ENCODE data around the gene RNF2.
A peak's percentile ranks its signal among the peaks of the same experiment; 100 is the strongest.
"Not testable (repeated sequence)": the region's sequence is repeated elsewhere in the genome, so short reads cannot be mapped to it uniquely, and the experiment has no call there.

The RNF2 gene

DNA sequence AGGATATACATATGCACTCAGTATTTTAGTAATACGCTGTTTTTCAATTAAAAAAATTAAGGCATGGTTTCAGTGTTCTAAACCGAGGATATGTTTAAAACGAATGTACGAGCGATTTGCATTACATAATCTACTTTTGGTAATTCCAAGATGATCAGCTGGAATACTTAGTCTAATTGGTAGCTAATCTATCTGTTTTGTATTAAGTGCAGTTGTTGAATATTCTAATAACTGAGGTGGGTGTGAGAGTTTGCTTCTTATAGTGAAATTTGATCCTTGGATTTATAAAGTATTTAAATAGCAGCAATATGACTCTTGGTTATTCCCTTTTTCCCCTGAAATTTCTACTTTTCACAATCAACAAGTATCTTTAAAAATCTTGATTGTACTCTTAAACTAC lies 1.3 kb downstream of the RNF2 start:
- Histone ChIP-seq H3K27ac (peak overlapping the region in 3 of 21 experiments; percentile 78 to 91 (median 85)), H3K4me3 (peak overlapping the region; percentile 67 to 96 (median 89))

DNA sequence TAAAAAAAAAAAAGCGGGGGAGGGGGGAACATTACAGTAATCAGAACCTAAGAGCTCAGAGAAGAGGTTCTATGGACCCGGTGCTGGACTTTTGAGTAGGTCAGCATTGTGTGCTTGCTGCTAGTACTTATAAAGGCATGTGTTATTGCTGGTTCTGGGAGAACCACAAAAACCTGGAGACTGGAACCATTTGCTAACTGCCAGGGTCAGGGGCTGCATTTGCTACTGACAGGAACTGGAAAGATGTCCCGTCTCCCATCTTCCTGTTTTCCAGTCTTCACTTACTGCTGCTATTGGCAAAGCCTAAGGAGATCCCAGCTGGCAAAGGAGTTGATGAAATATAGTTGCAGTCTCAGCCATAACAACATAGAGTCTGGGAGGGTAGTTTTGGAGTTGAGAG lies 4.3 kb downstream of the RNF2 start:
- H3K27ac ChIP-seq = no peak overlapping the region
- no peak overlapping the region for H3K4me3 ChIP-seq

DNA sequence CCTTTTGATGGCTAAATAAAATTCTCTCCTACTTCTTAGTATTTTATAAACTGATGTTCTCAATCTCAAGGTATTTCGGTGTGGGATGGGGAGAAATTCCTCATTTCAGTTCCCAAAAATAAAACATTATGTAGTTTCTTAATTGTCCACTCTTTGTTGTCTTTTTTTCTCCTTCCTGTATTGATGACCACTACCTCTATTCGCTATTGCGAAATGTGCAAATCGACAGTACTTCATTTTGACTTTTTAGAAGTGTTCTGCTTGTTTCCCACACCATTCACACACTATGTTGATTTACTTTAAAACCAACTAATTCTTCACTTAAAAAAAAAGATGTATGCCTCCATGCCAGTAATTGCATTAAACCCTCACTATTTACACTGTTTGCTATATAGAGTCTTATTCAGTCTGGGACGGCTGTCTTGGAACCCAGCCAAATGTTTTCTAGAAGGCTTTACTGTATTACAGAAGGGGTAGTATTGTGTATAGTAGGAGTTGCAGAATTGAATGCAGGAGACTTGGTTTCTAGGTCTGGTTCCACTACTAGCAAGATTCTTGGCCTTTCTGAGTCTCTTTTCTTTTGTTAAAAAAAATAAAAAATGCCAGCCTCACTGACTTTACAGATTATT lies 5.6 kb downstream of the RNF2 start:
- Histone ChIP-seq H3K27ac (no peak overlapping the region), H3K4me3 (no peak overlapping the region)

DNA sequence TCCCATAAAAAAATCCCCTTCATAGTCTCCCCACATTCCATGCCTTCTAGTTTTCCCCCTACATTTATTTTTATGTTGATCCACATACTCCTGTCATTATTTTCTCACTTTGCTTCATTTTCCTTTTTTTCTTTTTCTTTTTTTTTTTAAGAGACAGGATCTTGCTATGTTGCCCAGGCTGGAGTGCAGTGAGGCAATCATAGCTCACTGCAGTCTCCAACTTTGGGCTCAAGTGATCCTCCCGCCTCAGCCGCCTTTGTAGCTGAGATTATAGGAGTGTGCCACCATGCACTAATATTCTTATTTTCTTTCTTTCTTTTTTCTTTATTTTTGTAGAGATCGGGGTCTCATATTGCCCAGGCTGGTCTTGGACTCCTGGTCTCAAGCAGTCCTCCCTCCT lies 7.8 kb downstream of the RNF2 start:
- no peak overlapping the region for H3K4me3 ChIP-seq
- H3K27ac ChIP-seq = no peak overlapping the region

DNA sequence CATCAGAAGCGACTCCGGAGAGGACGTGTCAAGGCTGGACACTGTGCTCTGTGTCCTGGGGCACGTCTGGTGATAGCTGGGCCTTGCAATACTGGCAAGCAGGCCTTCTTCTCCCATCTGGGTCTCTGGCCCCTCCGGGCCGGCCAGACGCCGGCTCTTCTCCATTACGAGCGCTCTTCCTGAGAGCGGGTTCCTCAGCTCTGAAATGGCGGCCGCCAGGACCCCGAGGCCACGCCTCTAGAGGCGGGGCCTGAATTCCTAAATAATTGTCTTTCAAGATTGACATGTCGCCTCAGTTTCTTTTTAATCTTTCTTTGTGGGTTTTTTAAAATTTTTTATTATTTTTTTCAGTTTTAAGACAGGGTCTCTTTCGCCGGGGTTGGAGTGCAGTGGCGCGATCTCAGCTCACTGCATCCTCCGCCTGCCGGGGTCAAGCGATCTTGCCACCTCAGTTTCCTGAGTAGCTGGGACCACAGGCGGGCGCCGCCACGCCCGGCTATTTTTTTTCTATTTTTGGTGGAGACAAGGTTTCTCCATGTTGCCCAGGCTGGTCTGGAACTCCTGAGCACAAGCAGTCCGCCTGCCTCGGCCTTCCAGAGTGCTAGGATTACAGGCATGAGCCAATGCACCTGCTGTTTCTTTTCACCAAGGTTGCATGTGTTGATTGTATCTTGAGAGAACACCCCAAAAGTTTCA lies 9.2 kb downstream of the RNF2 start:
- Histone ChIP-seq H3K27ac (no peak overlapping the region), H3K4me3 (no peak overlapping the region)

DNA sequence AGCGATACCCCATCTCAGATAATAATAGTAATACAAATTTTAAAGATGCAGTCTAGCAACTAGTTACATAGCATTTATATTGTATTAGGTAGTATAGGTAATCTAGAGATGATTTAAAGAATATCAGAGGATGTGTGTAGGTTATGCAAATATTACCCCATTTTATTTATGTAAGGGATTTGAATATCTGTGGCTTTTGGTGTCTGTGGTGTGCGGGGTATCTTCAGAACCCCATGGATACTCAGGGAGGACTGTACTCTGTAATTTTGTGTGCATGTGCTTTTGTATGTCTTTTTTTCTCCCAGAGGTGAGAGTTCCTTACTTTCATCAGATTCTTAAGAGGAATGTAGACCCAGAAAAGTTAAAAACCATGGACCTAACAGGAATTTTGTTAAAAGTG lies 12.8 kb downstream of the RNF2 start:
- Histone ChIP-seq H3K4me3 (no peak overlapping the region), H3K27ac (peak overlapping the region in 1 of 21 experiments; percentile 44)

DNA sequence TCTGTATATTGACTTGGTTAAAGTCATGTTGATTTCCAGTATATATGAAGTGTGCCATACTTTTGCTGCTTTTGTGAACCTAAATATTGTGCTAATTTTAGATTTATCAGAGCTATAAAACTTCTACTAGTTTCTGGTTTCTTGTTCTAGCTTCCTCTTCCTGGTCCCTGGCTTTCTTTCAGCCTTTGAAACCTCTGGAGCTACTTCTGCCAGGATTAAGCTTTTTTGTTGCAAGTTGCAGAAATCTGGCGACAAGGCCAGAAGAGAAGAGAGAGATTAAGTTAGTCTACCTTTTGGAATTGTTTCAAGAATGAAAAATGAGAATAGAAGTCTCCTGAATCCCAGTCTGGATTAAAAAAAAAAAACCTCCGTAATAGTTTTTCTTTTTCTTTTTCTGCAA lies 13.5 kb downstream of the RNF2 start:
- H3K27ac ChIP-seq = peak overlapping the region in 1 of 21 experiments; percentile 44
- no peak overlapping the region for H3K4me3 ChIP-seq

DNA sequence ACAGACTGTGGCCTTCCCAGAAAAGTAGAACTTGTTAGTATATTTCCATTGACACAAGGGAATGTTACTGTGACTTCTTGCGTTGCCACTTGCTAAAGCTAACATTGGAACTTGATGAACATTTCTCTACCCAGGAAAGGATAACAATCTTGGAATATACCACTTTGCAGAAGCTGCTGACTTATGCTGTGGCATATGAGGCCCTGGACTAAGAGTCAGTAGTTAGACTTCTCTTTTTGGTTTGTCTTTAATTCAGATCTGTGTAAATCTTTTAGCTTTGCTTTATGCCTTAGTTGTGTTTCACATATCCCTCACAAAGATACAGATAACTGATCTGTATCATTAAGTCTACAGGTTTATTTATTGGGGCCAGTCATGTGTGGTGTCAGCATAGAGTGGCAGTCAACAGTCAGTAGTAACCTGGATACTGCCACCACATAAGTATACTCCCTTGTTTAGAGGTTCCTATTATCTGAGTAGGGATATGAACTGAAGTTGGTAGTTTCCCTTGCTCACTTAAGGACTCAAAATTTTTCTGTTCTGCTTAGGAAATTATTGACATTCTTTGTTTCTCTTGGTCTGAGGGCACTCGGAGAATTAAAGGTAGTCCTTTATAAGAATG lies 14.7 kb downstream of the RNF2 start:
- Histone ChIP-seq H3K4me3 (no peak overlapping the region), H3K27ac (no peak overlapping the region)

DNA sequence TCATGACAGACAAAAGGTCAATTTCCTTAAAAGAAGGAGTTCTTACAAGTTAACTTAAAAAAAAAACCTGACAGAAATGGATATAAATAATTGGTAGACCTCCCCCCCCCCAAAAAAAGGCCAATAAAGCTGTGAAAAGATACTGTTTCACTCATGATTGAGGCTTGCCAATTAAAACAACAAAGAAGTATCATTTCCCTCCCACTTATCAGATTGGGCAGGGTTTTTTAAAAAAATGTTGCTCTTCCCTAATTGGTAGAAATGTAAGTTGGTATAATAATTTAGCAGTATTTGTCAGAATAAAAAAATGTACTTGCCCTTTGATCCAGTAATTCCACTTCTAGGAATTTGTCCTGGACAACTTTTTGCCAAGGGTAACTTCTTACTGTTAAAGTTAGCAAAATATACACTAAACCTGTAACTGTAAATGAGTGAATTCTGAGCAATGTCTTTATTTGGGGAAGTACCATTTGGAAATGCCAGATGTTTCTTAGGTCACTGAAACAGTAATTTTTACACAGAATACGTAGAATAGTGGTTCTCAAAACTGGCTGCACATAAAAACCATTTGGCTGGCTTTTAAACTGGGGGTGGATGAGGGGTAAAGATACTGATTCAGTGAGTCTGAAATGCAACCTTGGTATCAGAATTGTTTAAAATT lies 17.5 kb downstream of the RNF2 start:
- Histone ChIP-seq H3K4me3 (no peak overlapping the region), H3K27ac (no peak overlapping the region)

DNA sequence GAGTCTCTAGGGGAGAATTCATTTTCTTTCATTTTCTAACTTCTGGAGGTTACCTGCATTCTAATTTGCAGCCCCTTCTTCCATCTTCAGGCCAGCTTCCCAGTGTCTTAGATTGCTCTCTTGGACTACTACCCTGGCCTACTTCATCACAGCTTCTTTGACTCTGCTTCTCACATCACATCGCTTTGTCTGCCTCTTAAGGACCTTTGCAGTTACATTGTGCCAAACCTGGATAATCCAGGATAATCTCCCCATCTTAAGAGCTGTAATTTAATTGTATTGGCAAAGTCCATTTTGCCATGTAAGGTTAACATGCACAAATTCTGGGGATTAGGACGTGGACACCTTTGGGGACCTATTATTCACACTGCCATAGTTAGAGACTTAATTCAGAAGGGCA lies 18.4 kb downstream of the RNF2 start:
- H3K27ac ChIP-seq = no peak overlapping the region
- no peak overlapping the region for H3K4me3 ChIP-seq

DNA sequence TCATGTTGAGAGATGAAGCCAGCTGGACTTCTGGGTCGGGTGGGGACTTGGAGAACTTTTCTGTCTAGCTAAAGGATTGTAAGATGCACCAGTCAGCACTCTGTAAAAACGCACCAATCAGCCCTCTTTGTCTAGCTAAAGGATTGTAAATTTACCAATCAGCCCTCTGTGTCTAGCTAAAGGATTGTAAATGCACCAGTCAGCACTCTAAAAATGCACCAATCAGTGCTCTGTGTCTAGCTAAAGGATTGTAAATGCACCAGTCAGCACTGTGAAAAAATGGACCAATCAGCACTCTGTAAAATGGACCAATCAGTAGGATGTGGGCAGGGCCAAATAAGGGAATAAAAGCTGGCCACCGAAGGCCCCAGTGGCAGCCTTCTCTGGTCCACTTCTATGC lies 19.6 kb downstream of the RNF2 start:
- H3K4me3 ChIP-seq, H3K27ac ChIP-seq: not testable (repeated sequence)

DNA sequence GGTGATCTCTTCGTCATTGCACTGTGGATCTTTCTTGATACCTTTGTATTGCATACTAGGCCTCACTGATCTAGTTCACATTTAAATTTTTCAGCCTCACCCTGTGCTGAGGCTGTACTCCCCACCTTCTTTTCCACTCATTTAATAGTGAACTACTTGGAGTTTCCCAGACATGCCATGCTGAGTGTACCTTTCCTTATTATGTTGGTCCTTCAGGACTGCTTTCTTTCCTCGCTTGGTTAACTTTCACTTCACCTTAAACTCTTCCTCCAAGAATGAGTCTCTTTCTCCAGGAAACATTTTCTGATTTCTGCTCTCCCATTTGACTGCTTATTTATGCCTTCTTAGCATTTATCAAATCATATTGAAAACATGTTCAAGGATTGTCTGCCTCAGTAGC lies 20.8 kb downstream of the RNF2 start:
- no peak overlapping the region for H3K27ac ChIP-seq
- no peak overlapping the region for H3K4me3 ChIP-seq

DNA sequence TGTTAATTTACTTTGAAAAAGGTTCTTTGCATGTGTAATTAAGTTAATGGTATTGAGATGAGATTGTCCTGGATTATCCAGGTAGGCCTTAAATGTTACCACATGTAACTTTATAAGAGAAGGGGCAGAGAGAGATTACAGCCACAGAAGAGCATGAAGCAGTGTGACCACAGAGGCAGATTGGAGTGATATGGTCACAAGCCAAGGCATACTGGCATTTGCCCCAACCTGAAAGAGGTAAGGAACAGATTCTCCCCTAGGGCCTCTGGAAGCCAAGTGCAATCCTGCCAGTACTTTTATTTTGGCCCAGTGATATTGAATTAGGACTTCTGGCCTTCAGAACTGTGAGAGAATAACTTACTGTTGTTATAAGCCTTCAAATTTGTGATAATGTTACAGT lies 23.0 kb downstream of the RNF2 start:
- H3K4me3 ChIP-seq = no peak overlapping the region
- H3K27ac ChIP-seq = no peak overlapping the region

DNA sequence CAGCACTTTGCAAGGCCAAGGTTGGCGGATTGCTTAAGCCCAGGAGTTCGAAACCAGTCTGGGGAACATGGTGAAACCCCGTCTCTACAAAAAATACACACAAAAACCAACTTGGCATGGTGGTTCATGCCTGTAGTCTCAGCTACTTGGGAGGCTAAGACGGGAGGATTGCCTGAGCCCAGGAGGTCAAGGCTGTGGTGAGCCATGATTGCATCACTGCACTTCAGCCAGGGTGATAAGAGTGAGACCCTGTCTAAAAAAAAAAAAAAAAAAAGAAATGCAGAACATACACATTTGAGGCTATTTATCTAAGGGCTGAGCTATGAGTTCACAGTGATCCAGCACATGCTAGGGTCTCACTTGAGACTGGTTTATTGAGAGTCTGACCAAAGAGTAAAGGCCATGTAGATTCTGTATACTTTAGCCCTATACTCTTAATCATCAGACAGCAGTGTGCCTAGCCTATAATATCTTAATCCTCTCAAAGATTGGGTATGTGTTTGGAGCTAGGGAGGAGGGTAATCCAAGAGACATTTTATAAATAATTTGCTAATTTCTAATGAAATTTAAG lies 23.9 kb downstream of the RNF2 start:
- Histone ChIP-seq H3K4me3 (no peak overlapping the region), H3K27ac (no peak overlapping the region)

DNA sequence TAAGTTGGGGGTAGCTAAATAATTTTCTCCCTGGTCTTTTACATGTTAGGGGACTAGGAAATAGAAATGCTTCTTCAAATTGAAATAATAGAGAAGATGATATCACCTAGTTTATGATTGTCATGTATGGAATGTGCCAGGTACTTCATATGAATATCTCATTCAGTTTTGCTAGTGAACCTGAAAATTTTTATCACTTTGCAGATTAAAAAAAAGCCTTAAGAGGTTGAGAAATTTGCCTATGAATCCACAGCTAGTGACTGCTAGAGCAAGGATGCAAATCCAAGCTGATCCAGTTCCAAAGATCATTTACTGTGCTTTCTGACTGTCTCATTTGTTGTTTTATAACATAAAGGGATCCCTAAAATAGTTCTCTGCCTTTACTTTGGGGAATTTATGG lies 24.7 kb downstream of the RNF2 start:
- no peak overlapping the region for H3K4me3 ChIP-seq
- no peak overlapping the region for H3K27ac ChIP-seq

DNA sequence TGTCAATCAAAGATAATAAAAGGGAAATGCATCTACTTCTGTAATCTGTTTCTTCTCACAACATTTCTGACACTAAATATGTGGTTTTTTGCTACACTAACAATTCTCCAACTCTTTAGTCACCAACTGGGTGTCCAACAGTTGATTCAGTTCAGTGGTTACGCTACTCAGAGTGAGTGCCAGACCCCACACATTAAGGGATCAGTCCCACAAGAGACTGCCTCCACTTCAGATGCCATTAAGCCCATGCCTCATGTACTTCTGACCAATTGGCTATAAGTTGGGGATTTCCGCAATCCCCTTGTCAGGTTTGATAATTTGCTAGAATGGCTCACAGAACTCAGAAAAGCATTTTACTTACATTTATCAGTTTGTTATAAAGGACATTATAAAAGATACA lies 28.4 kb downstream of the RNF2 start:
- Histone ChIP-seq H3K27ac (no peak overlapping the region), H3K4me3 (no peak overlapping the region)

DNA sequence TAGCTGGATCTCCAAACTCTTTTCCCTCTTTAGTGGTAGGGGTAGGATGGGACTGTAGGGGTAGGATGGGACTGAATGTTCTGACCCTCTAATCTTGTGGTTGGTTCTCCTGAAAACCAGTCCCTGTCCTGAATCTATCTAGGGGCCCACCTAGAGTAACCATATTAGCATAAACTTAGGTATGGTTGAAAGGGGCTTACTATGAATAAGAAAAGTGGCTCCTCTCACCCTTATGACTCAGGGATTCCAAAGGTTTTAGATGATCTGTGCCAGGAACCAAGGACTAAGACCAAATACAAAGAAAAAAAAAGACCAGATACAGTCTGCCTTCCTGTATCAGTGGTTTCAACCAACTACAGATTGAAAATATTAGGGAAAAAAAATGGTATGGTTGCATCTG lies 28.9 kb downstream of the RNF2 start:
- Histone ChIP-seq H3K4me3 (no peak overlapping the region), H3K27ac (no peak overlapping the region)

DNA sequence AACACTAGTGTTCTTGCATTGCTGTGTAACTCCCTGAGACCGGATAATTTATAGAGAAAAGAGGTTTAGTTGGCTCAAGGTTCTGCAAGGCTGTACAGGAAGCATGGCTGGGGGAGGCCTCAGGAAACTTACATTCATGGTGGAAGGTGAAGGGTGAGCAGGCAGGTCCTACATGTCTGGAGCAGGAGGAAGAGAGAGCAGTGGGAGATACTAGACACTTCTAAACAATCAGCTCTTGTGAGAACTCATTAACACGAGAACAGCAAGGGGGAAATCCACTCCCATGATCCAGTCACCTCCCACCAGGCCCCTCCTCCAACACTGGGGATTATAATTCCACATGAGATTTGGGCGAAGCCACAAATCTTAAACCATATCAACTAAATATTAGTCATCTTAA lies 30.1 kb downstream of the RNF2 start:
- H3K27ac ChIP-seq = no peak overlapping the region
- H3K4me3 ChIP-seq = no peak overlapping the region

DNA sequence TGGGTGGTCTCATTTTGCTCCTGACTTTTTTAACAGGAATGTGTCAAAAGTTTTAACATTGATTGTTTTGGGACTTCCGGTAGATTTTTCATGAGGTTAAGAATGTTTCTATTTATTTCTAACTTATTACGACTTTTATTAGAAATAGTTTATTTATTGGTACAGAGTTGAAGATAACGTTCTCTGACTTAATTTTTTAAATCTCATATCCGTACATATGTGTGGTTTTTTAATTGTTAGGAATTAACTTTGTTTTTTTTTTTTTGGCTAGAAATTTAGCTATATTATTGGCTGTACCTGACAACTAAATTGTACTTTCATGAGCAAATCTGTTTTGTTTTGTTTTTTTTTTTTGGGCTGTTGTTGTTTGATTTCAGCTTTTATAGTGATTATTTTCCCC lies 32.0 kb downstream of the RNF2 start:
- no peak overlapping the region for H3K27ac ChIP-seq
- H3K4me3 ChIP-seq = no peak overlapping the region

DNA sequence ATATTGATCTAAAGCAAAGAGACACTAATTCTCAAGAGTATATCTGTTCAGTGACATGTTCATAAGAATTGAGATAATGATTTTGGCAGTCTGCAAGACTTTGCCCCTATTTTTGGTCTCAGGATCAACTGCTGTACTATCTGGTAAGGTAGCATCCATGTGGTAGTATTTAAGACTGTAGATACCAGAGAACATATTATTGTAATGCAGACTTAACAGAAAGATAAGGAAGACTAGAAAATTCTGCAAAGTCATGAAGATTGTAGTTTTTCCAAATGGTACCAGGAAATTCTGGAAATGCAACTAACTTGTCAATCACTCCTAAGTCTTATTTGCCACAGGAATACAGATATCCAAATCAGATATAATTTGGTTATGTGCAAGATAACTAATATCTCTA lies 35.1 kb downstream of the RNF2 start:
- H3K4me3 ChIP-seq = no peak overlapping the region
- H3K27ac ChIP-seq = no peak overlapping the region

DNA sequence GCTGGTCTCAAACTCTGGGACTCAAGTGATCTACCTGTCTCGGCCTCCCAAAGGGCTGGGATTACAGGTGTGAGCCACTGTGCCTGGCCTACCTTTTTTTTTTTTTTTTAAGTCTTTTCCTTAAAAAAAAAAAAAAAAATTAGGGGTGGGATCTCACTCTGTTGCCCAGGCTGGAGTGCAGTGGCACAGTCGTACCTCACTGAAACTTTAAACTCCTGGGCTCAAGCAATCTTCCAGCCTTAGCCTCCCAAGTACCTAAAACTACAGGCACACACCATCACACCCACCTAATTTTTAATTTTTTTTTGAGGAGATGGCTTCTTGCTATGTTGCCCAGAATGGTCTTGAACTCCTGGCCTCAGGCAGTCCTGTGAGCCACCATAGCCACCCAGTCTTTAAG lies 38.5 kb downstream of the RNF2 start:
- no peak overlapping the region for H3K27ac ChIP-seq
- H3K4me3 ChIP-seq = no peak overlapping the region

Data from skin epidermis (tissue), 12 donors.